ENCODE data around the gene HEATR9. TPM values are rescaled to one million over a fixed set of nuclear protein-coding genes. Genes with fewer than 3 reads are reported as not detected.
A peak's percentile ranks its signal among the peaks of the same experiment; 100 is the strongest.

The HEATR9 gene
- total and polyA plus RNA-seq, 2 of the 13 experiments (the other 11 are each of a cell fraction or from before 2014, with no cell fraction given) = not detected

GRCh38 chr17:35912942-35913341 lies 44.3 kb upstream of the HEATR9 start:
- POLR2A ChIA-PET = no interaction called here
- no TSS peak for BruUV-seq (replicated peaks)
- WGBS (ENCODE audit: low lambda C conversion rate) = 0% methylated on average over 1 of the region's 2 CpGs
- DNase-seq (ENCODE audit: low spot score) = no peak
- peaks cover 35% of the 10 kb centered on the region for H3K4me1 ChIP-seq (ENCODE audit: insufficient read depth, low read length)
- ATAC-seq = no peak
- H2AFZ ChIP-seq (ENCODE audit: low read length) = no peak overlapping the region
- TF ChIP-seq ATF2 (CRISPR knock-in tag; IDR thresholded peaks at IDR 0.05) (no peak), ZNF513 (CRISPR knock-in tag; conservative IDR thresholded peaks at IDR 0.05) (no peak), TSC22D2 (CRISPR knock-in tag; IDR thresholded peaks at IDR 0.05; ENCODE audit: borderline replicate concordance) (no peak), SUZ12 (IDR thresholded peaks at IDR 0.05; ENCODE audit: low read depth, low read length) (no peak), ZBTB38 (CRISPR knock-in tag; IDR thresholded peaks at IDR 0.05) (no peak), ZHX2 (IDR thresholded peaks at IDR 0.05; ENCODE audit: low read depth) (no peak), ZHX2 (CRISPR knock-in tag; IDR thresholded peaks at IDR 0.05; ENCODE audit: borderline replicate concordance) (no peak), HNF4A (CRISPR knock-in tag; IDR thresholded peaks at IDR 0.05) (peak; percentile 45)
- intact Hi-C loops (cut with micrococcal nuclease; ENCODE audit: unreplicated experiment) (no loop called here), in situ Hi-C loops (cut with HindIII; ENCODE audit: extremely low pct_ligation_motif_present, low pct_unique_long_range_greater_than_20kb) (no loop called here)
- CTCF ChIA-PET (ENCODE audit: low intra/inter-chr PET ratio, low total read pairs) = no interaction called here
- H3K36me3 ChIP-seq (replicated peaks in 1 of 2; ENCODE audit: control insufficient read depth in 1 of 2, insufficient read depth in 2 of 2, low read length in 2 of 2) = no peaks in the 10 kb centered on the region
- H3K27ac ChIP-seq (ENCODE audit: extremely low read length, insufficient read depth, low read length) = no peak overlapping the region
- no peak overlapping the region for H3K4me2 ChIP-seq (ENCODE audit: low read depth, low read length)
- H3K4me3 ChIP-seq (replicated peaks in 1 of 3; ENCODE audit: insufficient read depth in 1 of 3, low read depth in 2 of 3, low read length in 3 of 3) = no peak overlapping the region
- no peaks in the 10 kb centered on the region for H3K9me3 ChIP-seq (ENCODE audit: low read length)
- FAIRE-seq = no peak
- no peaks in the 10 kb centered on the region for H3K79me2 ChIP-seq (ENCODE audit: insufficient read depth, low read length)
- no peaks in the 10 kb centered on the region for H3K27me3 ChIP-seq (ENCODE audit: control insufficient read depth in 1 of 2, insufficient read depth in 2 of 2, low read length in 2 of 2)
- no peaks in the 10 kb centered on the region for H4K20me1 ChIP-seq (ENCODE audit: insufficient read depth, low read length)
- H3K9ac ChIP-seq (ENCODE audit: insufficient read depth, low read depth, low read length) = no peak overlapping the region

Measured in HepG2 (cell line).